Neural progenitor cell (in vitro differentiated cells): ENCODE measurements around the gene CFAP74. TPM values are rescaled to one million over a fixed set of nuclear protein-coding genes. Genes with fewer than 3 reads are reported as not detected.

Experiments
- DNase-seq: peaks from one replicate; pipeline ENCODE4 v3.0.0-alpha.2; 2016; ENCODE audit warnings: low spot score
- H2AFZ ChIP-seq: fragments of 200-600 bp; sonication (generic); replicated peaks from 2 replicates; pipeline ENCODE4 v1.6.1; 2016; ENCODE audit warnings: antibody characterized with exemption
- H3F3A ChIP-seq: fragments of 200-600 bp; sonication (generic); 2 replicates; pipeline ENCODE4 v1.6.1; 2016; ENCODE audit warnings: antibody characterized with exemption, low read depth
- H3K27ac ChIP-seq: fragments of 200-600 bp; sonication (generic); 2 replicates; pipeline ENCODE4 v1.5.1; 2016; ENCODE audit warnings: mild to moderate bottlenecking
- H3K27me3 ChIP-seq: fragments of 200-600 bp; sonication (generic); 2 replicates; pipeline ENCODE4 v1.6.1; 2016; ENCODE audit warnings: mild to moderate bottlenecking, moderate library complexity
- H3K36me3 ChIP-seq: fragments of 200-600 bp; sonication (generic); 2 replicates; pipeline ENCODE4 v1.5.1; 2016
- H3K4me1 ChIP-seq: fragments of 200-600 bp; sonication (generic); 2 replicates; pipeline ENCODE4 v1.6.1; 2016; ENCODE audit warnings: mixed run types
- H3K4me2 ChIP-seq: fragments of 200-600 bp; sonication (generic); 2 replicates; pipeline ENCODE4 v1.6.1; 2016
- H3K4me3 ChIP-seq: fragments of 200-600 bp; sonication (generic); 2 replicates; pipeline ENCODE4 v1.5.1; 2016
- H3K79me2 ChIP-seq: fragments of 200-600 bp; sonication (generic); 2 replicates; pipeline ENCODE4 v1.6.1; 2016; ENCODE audit warnings: low read depth
- H3K9ac ChIP-seq: fragments of 200-600 bp; sonication (generic); 2 replicates; pipeline ENCODE4 v1.6.1; 2016
- H3K9me3 ChIP-seq: fragments of 200-600 bp; sonication (generic); 2 replicates; pipeline ENCODE4 v1.5.1; 2016; ENCODE audit warnings: low read depth
- H4K20me1 ChIP-seq: fragments of 200-600 bp; sonication (generic); 2 replicates; pipeline ENCODE4 v1.6.1; 2016; ENCODE audit warnings: low read depth
- H3K27ac Mint-ChIP-seq: 3 replicates; pipeline ENCODE4 v1.8.0; 2021; ENCODE audit warnings: mixed read lengths
- H3K27me3 Mint-ChIP-seq: 2 replicates; pipeline ENCODE4 v1.8.0; 2022; ENCODE audit warnings: low read depth, mild to moderate bottlenecking, inconsistent platforms, moderate library complexity, mixed read lengths; ENCODE audit not compliant: insufficient read depth
- H3K36me3 Mint-ChIP-seq: 3 replicates; pipeline ENCODE4 v1.8.0; 2021; ENCODE audit warnings: mixed read lengths
- H3K4me1 Mint-ChIP-seq: 3 replicates; pipeline ENCODE4 v1.8.0; 2021; ENCODE audit warnings: mixed read lengths
- H3K4me3 Mint-ChIP-seq: 3 replicates; pipeline ENCODE4 v1.8.0; 2021; ENCODE audit warnings: mild to moderate bottlenecking, moderate library complexity, mixed read lengths
- H3K9me3 Mint-ChIP-seq: 3 replicates; pipeline ENCODE4 v1.8.0; 2020; ENCODE audit warnings: mixed read lengths
- CTCF ChIP-seq: fragments of 200-600 bp; sonication (generic); IDR thresholded peaks from 2 replicates; pipeline ENCODE4 v1.5.1; 2017; ENCODE audit warnings: antibody characterized with exemption, mild to moderate bottlenecking
- EZH2 ChIP-seq: fragments of 200-600 bp; sonication (generic); IDR thresholded peaks from 2 replicates; pipeline ENCODE4 v1.6.1; 2017; ENCODE audit warnings: antibody characterized with exemption, mild to moderate bottlenecking, moderate library complexity
- EZH2phosphoT487 ChIP-seq: fragments of 200-600 bp; sonication (generic); IDR thresholded peaks from 2 replicates; pipeline ENCODE4 v1.6.1; 2017; ENCODE audit warnings: antibody characterized with exemption
- total RNA-seq: library from RNA; depleted of rRNA; stranded (reverse); fragments of >200 nt; gene quantifications from 2 replicates; pipeline ENCODE4 v1.2.3, GENCODE V29; 2015; ENCODE audit warnings: low replicate concordance

CFAP74 gene
- total RNA-seq, 1 donor from 2014 or later = not detected

GRCh38 chr1:1907098-1907736, 96.4 kb downstream of the CFAP74 start:
- Histone ChIP-seq H4K20me1 (no peaks in the 10 kb centered on the region), H2AFZ (no peak overlapping the region), H3K79me2 (no peaks in the 10 kb centered on the region), H3K9me3 (no peaks in the 10 kb centered on the region), H3K36me3 (no peaks in the 10 kb centered on the region), H3K27ac (no peak overlapping the region), H3K4me2 (no peak overlapping the region), H3K27me3 (no peaks in the 10 kb centered on the region), H3K4me1 (peaks cover 8% of the 10 kb centered on the region), H3F3A (peaks cover 14% of the 10 kb centered on the region), H3K9ac (no peak overlapping the region), H3K4me3 (no peak overlapping the region)
- Mint-ChIP-seq H3K27me3 (peaks cover 21% of the 10 kb centered on the region), H3K27ac (no peak overlapping the region), H3K4me1 (peaks cover 14% of the 10 kb centered on the region), H3K4me3 (no peak overlapping the region), H3K36me3 (no peaks in the 10 kb centered on the region), H3K9me3 (peaks cover 5% of the 10 kb centered on the region)
- no peak for TF ChIP-seq EZH2phosphoT487
- TF ChIP-seq CTCF = no peak
- TF ChIP-seq EZH2 = no peak
- DNase-seq = no peak

- no peak overlapping the region for H3K9ac ChIP-seq
- Mint-ChIP-seq H3K36me3 (no peaks in the 10 kb centered on the region), H3K4me1 (peaks cover 14% of the 10 kb centered on the region), H3K9me3 (peaks cover 5% of the 10 kb centered on the region), H3K4me3 (peak overlapping the region; percentile 13), H3K27me3 (peaks cover 19% of the 10 kb centered on the region), H3K27ac (peak overlapping the region; percentile 46)
- H3F3A ChIP-seq = peaks cover 14% of the 10 kb centered on the region
- peak; percentile 92 for DNase-seq
- no peak overlapping the region for H2AFZ ChIP-seq
- no peaks in the 10 kb centered on the region for H3K9me3 ChIP-seq
- no peaks in the 10 kb centered on the region for H4K20me1 ChIP-seq
- H3K27me3 ChIP-seq = no peaks in the 10 kb centered on the region
- peaks cover 8% of the 10 kb centered on the region for H3K4me1 ChIP-seq
- no peaks in the 10 kb centered on the region for H3K79me2 ChIP-seq
- H3K4me3 ChIP-seq = no peak overlapping the region
- no peak overlapping the region for H3K4me2 ChIP-seq
- no peak overlapping the region for H3K27ac ChIP-seq
- no peaks in the 10 kb centered on the region for H3K36me3 ChIP-seq
- peak; percentile 93 for TF ChIP-seq CTCF
- TF ChIP-seq EZH2phosphoT487 = no peak
Observed at GRCh38 chr1:1906185-1907097, 97.1 kb downstream of the CFAP74 start.

- no peaks in the 10 kb centered on the region for H3K79me2 ChIP-seq
- no peaks in the 10 kb centered on the region for H3K36me3 ChIP-seq
- no peaks in the 10 kb centered on the region for H4K20me1 ChIP-seq
- TF ChIP-seq CTCF = no peak
- no peak for TF ChIP-seq EZH2phosphoT487
- TF ChIP-seq EZH2 = no peak
- peaks cover 5% of the 10 kb centered on the region for H3K9me3 Mint-ChIP-seq
- H3K27me3 Mint-ChIP-seq = peaks cover 15% of the 10 kb centered on the region
- no peak overlapping the region for H3K4me2 ChIP-seq
- H2AFZ ChIP-seq = no peak overlapping the region
- no peak overlapping the region for H3K27ac ChIP-seq
- no peak overlapping the region for H3K4me3 ChIP-seq
- no peaks in the 10 kb centered on the region for H3K9me3 ChIP-seq
- peaks cover 6% of the 10 kb centered on the region for H3K4me1 Mint-ChIP-seq
- H3K27me3 ChIP-seq = no peaks in the 10 kb centered on the region
- H3K27ac Mint-ChIP-seq = no peak overlapping the region
- H3K9ac ChIP-seq = no peak overlapping the region
- H3K4me3 Mint-ChIP-seq = no peak overlapping the region
- H3K4me1 ChIP-seq = no peaks in the 10 kb centered on the region
- no peaks in the 10 kb centered on the region for H3K36me3 Mint-ChIP-seq
- DNase-seq = no peak
- H3F3A ChIP-seq = peaks cover 11% of the 10 kb centered on the region
Observed at GRCh38 chr1:1903224-1903623, 100.4 kb downstream of the CFAP74 start.
